GM18508 (cell line): Measurements from ENCODE around the gene SEC31A.

Source experiments
- ATAC-seq: cut with Tn5 transposase; IDR thresholded peaks from one replicate; pipeline ENCODE4 v1.9.1; 2021; ENCODE audit warnings: moderate number of reproducible peaks; ENCODE audit not compliant: insufficient read depth, unreplicated experiment

The SEC31A gene

DNA sequence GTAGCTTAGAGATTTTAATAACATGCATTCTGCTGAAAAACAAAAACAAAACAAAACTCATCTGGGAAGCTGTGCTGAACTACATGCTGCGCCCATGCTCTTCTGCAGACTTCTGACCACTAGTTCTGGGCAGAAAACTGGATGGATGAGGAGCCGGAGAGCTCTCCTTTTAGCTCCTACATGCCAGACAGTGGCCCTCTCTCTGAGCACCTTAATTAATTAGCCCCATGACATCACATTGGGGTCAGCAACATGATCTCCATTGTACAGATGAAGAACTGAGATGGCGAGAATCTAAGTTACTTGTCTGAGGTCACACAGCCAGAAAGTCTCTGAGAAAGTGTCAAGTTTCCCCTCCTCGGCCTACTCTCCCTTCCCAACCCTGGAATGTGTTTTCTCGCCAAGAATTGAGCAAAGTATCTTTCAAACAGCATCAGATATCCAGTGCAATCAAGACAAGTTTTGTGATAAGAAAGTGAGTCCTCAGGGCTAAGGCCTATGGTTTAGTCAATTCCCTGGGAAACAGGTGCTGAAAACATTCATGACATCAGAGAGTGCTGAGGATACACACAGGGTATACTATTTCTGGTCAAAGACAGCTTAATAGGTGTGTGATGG, 113.9 kb downstream of the SEC31A start:
- ATAC-seq: no peak

DNA sequence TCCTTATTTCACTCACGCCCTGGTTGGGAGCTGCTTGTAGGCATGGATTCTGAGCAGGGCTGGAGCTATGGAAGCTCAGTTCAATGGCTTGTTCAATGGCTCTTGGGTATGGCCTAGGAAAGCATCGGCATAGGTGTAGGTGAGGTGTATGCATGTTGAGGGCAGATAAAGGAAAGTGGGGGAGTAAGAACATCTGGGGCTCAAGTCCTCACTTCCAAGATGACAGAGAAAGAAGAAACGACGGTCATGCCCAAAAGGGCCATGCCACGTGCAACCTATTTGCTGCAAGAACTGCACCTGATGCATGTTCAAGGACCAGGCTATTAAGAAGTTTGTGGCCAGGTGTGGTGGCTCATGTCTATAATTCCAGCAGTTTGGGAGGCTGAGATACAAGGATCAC, 115.7 kb downstream of the SEC31A start:
- no peak for ATAC-seq

DNA sequence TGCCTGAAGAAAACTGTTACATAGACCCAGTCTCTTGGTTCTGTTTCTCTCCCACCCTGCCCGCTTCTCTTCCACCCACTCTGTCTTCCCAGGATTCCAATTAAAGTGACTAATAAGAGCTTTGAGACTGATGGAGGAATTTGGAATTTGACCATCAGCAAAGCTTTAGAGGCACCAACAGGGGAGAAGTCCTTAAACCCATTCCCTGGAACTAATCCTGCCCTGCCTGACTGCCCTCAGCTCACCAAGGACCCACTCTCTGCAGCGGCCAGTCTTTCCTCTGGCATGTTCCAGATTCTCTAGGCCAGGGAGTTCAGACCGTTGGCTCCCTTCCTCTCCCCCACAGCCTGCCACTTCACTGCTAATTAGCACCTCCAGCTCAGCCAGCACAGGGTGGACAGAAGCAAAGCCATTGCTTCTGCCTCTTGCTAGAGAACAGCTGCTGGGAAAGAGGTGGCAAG, 116.2 kb downstream of the SEC31A start:
- ATAC-seq: no peak

DNA sequence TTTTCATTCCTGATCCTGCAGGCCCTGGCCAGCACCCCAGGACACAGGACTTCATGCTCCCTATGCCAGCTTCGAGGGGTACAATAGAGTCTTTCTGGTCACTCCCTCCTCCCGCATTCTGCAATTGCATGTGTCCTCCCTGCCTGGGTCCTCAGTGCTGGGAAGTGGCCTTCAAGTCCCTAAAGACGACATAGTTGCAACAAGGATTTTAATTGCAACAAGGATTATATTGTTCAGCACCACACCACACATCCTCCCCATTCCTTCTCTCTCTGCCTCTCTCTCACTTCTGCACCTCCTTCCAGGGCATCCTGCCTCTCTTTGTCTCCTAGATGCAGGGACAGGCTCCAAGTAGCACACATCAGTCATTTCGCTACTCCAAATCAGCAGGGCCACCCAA, 117.9 kb downstream of the SEC31A start:
- no peak for ATAC-seq

DNA sequence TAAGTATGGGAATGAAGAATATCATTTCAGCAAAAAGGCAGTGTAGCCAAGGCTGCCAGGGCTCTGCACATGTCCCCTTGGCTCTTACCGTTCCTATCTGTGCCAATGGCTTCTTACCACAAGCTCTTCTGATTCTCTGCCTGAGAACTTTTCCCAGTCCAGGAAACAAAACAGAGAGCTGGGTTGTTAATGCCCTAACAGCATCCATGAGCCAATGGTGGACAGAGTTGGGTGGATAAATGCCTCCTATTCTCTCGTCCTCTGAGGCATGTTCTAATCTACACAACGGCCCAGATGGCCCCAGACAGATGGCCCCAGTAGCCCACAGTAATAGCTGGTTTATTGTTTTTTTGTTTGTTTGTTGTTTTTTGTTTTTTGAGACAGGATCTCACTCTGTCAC, 120.3 kb downstream of the SEC31A start:
- ATAC-seq: no peak
